NT2/D1 (cell line): ENCODE data around the gene MAIP1.

ENCODE experiments used
- SUZ12 ChIP-seq: IDR thresholded peaks from 2 replicates; pipeline ENCODE4 v1.6.1; 2011; ENCODE audit not compliant: insufficient read length, insufficient read depth; ENCODE audit errors: extremely low read depth
- YY1 ChIP-seq: IDR thresholded peaks from 2 replicates; pipeline ENCODE4 v1.6.1; 2011; ENCODE audit not compliant: insufficient read length, insufficient read depth
- ZNF274 ChIP-seq: IDR thresholded peaks from 2 replicates; pipeline ENCODE4 v1.6.1; 2011; ENCODE audit warnings: mild to moderate bottlenecking, low read depth, low read length

- TF ChIP-seq SUZ12, result no peak
- no peak for TF ChIP-seq YY1
- TF ChIP-seq ZNF274, result no peak
Measured at GRCh38 chr2:199946196-199946595, 9.2 kb upstream of the MAIP1 start.
